Neural progenitor cell (in vitro differentiated cells): ENCODE measurements around the gene MTF2.
"Not testable (repeated sequence)": the region's sequence is repeated elsewhere in the genome, so short reads cannot be mapped to it uniquely, and the experiment has no call there.

ENCODE experiments used
- EZH2 ChIP-seq: fragments of 200-600 bp; sonication (generic); IDR thresholded peaks from 2 replicates; pipeline ENCODE4 v1.6.1; 2017; ENCODE audit warnings: antibody characterized with exemption, mild to moderate bottlenecking, moderate library complexity
- EZH2phosphoT487 ChIP-seq: fragments of 200-600 bp; sonication (generic); IDR thresholded peaks from 2 replicates; pipeline ENCODE4 v1.6.1; 2017; ENCODE audit warnings: antibody characterized with exemption
- TF ChIP-seq, protein P1 (sequence below): fragments of 200-600 bp; sonication (generic); IDR thresholded peaks from 2 replicates; pipeline ENCODE4 v1.5.1; 2017; ENCODE audit warnings: antibody characterized with exemption, mild to moderate bottlenecking

DNA sequence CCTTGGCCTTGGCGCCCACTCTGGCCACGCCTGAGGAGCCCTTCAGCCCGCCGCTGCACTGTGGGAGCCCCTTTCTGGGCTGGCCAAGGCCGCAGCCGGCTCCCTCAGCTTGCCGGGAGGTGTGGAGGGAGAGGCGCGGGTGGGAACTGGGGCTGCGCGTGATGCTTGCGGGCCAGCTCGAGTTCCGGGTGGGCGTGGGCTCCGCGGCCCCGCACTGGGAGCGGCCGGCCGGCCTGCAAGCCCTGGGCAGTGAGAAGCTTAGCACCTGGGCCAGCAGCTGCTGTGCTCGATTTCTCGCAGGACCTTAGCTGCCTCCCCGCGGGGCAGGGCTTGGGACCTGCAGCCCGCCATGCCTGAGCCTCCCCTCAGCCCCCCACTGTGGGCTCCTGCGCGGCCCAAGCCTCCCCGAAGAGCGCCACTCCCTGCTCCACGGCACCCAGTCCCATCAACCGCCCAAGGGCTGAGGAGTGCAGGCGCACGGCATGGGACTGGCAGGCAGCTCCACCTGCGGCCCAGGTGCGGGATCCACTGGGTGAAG is 91.1 kb downstream of the MTF2 start:
- TF ChIP-seq, protein P1, sequence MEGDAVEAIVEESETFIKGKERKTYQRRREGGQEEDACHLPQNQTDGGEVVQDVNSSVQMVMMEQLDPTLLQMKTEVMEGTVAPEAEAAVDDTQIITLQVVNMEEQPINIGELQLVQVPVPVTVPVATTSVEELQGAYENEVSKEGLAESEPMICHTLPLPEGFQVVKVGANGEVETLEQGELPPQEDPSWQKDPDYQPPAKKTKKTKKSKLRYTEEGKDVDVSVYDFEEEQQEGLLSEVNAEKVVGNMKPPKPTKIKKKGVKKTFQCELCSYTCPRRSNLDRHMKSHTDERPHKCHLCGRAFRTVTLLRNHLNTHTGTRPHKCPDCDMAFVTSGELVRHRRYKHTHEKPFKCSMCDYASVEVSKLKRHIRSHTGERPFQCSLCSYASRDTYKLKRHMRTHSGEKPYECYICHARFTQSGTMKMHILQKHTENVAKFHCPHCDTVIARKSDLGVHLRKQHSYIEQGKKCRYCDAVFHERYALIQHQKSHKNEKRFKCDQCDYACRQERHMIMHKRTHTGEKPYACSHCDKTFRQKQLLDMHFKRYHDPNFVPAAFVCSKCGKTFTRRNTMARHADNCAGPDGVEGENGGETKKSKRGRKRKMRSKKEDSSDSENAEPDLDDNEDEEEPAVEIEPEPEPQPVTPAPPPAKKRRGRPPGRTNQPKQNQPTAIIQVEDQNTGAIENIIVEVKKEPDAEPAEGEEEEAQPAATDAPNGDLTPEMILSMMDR = not testable (repeated sequence)
- TF ChIP-seq EZH2, EZH2phosphoT487: not testable (repeated sequence)
